Ectodermal cell (in vitro differentiated cells): Measurements from ENCODE around the gene MICAL2.

Source experiments
- H3K27ac ChIP-seq: 2 replicates; pipeline ENCODE4 v1.7.0; 2013; ENCODE audit warnings: mild to moderate bottlenecking, low read depth, low read length; ENCODE audit not compliant: insufficient read depth, poor library complexity, severe bottlenecking
- H3K27me3 ChIP-seq: 2 replicates; pipeline ENCODE4 v1.7.0; 2013; ENCODE audit warnings: mild to moderate bottlenecking, low read length; ENCODE audit not compliant: insufficient read depth, control insufficient read depth, poor library complexity, severe bottlenecking
- H3K36me3 ChIP-seq: one replicate; pipeline ENCODE4 v1.7.0; 2013; ENCODE audit warnings: low read length; ENCODE audit not compliant: control insufficient read depth, insufficient read depth
- H3K4me1 ChIP-seq: one replicate; pipeline ENCODE4 v1.7.0; 2013; ENCODE audit warnings: low read length; ENCODE audit not compliant: control insufficient read depth, insufficient read depth
- H3K4me3 ChIP-seq: 2 replicates; pipeline ENCODE4 v1.7.0; 2013; ENCODE audit warnings: low read depth, low read length, control low read depth; ENCODE audit not compliant: insufficient read depth
- H3K9me3 ChIP-seq: 2 replicates; pipeline ENCODE4 v1.7.0; 2013; ENCODE audit warnings: mild to moderate bottlenecking, low read length, moderate library complexity; ENCODE audit not compliant: control insufficient read depth
- WGBS, 2 experiments: methylation state at CpG; one replicate each; pipeline ENCODE4 v1.1.7; 2013; ENCODE audit warnings: missing lambda C conversion rate in 2 of 2; 5-methylcytosine and 5-hydroxymethylcytosine counted together

MICAL2 gene

DNA sequence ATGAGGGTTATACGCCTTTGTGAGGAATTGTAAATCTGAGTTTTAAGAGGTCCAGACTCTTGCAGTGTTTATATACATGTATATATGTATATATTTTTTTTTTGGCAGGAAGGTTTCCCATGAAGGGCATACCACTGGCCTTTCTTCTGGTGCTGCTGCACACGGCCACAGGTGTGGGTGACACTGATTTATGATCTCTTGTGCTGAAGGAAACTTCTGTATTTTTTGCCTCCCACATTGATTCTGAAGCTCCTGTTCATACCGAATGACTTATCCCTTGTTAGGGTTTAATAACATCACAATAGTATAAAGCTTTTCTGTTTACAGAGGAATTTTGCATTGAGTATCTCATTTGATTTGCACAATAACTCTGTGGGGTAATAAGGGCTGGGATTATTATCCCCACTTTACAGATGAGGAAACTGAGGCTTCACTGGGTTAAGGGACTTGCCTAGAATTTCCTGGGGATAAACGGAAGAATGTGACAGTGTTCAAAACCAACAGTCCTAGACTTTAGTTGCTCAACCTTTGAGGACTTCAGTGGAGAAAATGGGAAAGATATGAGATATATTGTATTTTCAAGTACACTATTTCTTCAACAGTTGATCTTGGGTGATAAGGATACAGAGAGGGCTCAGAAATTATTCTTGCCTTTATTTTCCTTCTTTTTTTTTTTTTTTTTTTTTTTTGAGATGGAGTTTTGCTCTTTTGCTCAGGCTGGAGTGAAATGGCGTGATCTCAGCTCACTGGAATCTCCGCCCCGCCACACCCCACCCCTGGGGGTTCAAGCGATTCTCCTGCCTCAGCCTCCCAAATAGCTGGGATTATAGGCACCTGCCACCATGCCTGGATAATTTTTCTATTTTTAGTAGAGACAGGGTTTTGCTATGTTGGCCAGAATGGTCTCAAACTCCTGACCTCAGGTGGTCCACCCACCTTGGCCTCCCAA lies 70.1 kb downstream of the MICAL2 start:
- H3K27ac ChIP-seq, result no peak overlapping the region
- no peaks in the 10 kb centered on the region for H3K9me3 ChIP-seq
- WGBS, 2 experiments, result 73 to 80% methylated on average over 6 to 8 of the region's 8 CpGs
- no peaks in the 10 kb centered on the region for H3K36me3 ChIP-seq
- H3K4me3 ChIP-seq, result no peak overlapping the region
- H3K4me1 ChIP-seq, result peaks cover 5% of the 10 kb centered on the region
- H3K27me3 ChIP-seq, result no peaks in the 10 kb centered on the region

DNA sequence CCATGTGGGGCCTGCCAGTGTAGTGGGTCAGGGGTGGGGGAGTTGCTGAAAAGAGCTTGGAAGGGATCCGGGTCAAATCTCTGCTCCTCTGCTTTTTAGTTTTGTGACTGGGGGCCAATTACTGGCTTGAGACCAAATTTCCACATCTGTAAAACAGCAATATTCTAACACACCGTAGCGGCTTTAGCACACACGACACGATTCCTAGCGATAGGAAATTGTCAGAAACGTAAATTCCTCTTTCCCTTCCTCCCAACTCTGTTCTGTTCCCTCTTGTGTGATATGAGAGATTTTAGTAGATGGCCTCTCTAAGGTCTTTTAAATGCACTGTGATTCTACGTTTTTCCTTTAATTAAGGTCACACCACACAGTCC lies 71.9 kb downstream of the MICAL2 start:
- no peaks in the 10 kb centered on the region for H3K9me3 ChIP-seq
- no peaks in the 10 kb centered on the region for H3K27me3 ChIP-seq
- H3K27ac ChIP-seq, result no peak overlapping the region
- no peak overlapping the region for H3K4me3 ChIP-seq
- peaks cover 20% of the 10 kb centered on the region for H3K4me1 ChIP-seq
- WGBS, 2 experiments, result 97% methylated on average over 8 of the region's 8 CpGs
- no peaks in the 10 kb centered on the region for H3K36me3 ChIP-seq

GRCh38 chr11:12182676-12183541 lies 72.5 kb downstream of the MICAL2 start:
- peaks cover 20% of the 10 kb centered on the region for H3K4me1 ChIP-seq
- H3K27me3 ChIP-seq, result no peaks in the 10 kb centered on the region
- 88 to 90% methylated on average over 12 of the region's 12 CpGs for WGBS, 2 experiments
- no peaks in the 10 kb centered on the region for H3K9me3 ChIP-seq
- H3K4me3 ChIP-seq, result no peak overlapping the region
- H3K27ac ChIP-seq, result no peak overlapping the region
- no peaks in the 10 kb centered on the region for H3K36me3 ChIP-seq

GRCh38 chr11:12183827-12184620 lies 73.6 kb downstream of the MICAL2 start:
- H3K36me3 ChIP-seq, result no peaks in the 10 kb centered on the region
- no peak overlapping the region for H3K27ac ChIP-seq
- H3K9me3 ChIP-seq, result no peaks in the 10 kb centered on the region
- WGBS, 2 experiments, result 93 to 95% methylated on average over 12 of the region's 12 CpGs
- H3K27me3 ChIP-seq, result no peaks in the 10 kb centered on the region
- no peak overlapping the region for H3K4me3 ChIP-seq
- peaks cover 20% of the 10 kb centered on the region for H3K4me1 ChIP-seq

- peaks cover 20% of the 10 kb centered on the region for H3K4me1 ChIP-seq
- no peak overlapping the region for H3K27ac ChIP-seq
- no peaks in the 10 kb centered on the region for H3K27me3 ChIP-seq
- H3K9me3 ChIP-seq, result no peaks in the 10 kb centered on the region
- no peaks in the 10 kb centered on the region for H3K36me3 ChIP-seq
- WGBS, 2 experiments, result 89 to 100% methylated on average over 1 of the region's 1 CpG
- no peak overlapping the region for H3K4me3 ChIP-seq
Measured at GRCh38 chr11:12184699-12185098, 74.3 kb downstream of the MICAL2 start.

DNA sequence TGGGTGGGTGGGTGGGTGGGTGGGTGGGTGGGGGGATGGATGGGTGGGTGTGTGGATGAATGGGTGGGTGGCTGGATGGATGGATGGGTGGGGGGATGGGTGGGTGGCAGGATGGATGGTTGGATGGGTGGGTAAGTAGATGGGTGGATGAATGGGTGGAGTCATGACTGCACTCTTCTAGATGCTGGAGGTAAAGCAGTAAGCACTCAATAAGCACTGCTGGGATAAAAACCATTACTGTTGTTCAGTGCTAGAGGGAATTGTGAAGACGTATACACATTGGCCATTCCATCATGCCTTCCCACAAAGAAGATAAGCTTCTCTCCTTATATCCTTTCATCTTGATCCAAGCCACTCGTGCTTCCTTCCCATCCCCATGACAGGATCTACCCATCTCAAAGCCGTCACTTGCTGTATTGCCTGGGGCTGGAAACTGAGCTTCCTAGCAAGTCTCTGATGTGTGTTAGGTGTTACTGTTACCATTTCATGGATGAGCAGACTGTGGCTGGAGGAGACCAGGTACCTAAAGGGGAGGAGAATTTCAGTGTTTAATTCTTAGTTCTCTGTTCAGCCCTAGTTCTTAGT lies 74.8 kb downstream of the MICAL2 start:
- peaks cover 20% of the 10 kb centered on the region for H3K4me1 ChIP-seq
- no peaks in the 10 kb centered on the region for H3K27me3 ChIP-seq
- H3K27ac ChIP-seq, result no peak overlapping the region
- no peaks in the 10 kb centered on the region for H3K9me3 ChIP-seq
- H3K36me3 ChIP-seq, result no peaks in the 10 kb centered on the region
- 93 to 100% methylated on average over 3 of the region's 3 CpGs for WGBS, 2 experiments
- H3K4me3 ChIP-seq, result no peak overlapping the region

DNA sequence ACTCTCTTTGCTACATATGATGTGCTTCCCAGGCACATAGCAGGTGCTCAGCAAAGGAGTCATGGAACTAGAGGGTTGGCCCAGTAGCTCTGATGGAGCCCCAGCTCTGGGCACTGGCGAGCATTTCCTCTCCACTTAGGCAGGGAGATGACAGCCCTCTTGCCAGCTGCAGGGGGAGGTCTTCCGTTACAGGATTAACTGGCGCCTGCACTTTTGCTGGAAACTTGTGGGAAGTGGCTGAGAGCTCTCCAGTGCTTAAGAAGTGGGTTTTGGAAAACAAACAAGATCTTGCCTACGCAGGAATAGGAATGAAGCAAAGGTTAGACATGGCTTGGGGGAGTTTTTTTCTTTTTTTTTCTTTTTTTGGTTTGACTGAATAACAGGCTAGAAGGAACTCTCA lies 75.5 kb downstream of the MICAL2 start:
- 65 to 69% methylated on average over 4 of the region's 4 CpGs for WGBS, 2 experiments
- Histone ChIP-seq H3K4me3 (no peak overlapping the region), H3K4me1 (peaks cover 20% of the 10 kb centered on the region), H3K27ac (no peak overlapping the region), H3K36me3 (no peaks in the 10 kb centered on the region), H3K27me3 (no peaks in the 10 kb centered on the region), H3K9me3 (no peaks in the 10 kb centered on the region)

GRCh38 chr11:12186701-12187100 lies 76.3 kb downstream of the MICAL2 start:
- Histone ChIP-seq H3K4me3 (no peak overlapping the region), H3K27me3 (no peaks in the 10 kb centered on the region), H3K4me1 (peaks cover 20% of the 10 kb centered on the region), H3K9me3 (no peaks in the 10 kb centered on the region), H3K36me3 (no peaks in the 10 kb centered on the region), H3K27ac (no peak overlapping the region)
- WGBS, 2 experiments, result 91 to 96% methylated on average over 5 of the region's 5 CpGs

- WGBS, 2 experiments, result 79 to 83% methylated on average over 8 of the region's 8 CpGs
- no peak overlapping the region for H3K4me3 ChIP-seq
- H3K4me1 ChIP-seq, result peaks cover 19% of the 10 kb centered on the region
- H3K27me3 ChIP-seq, result no peaks in the 10 kb centered on the region
- no peaks in the 10 kb centered on the region for H3K36me3 ChIP-seq
- no peak overlapping the region for H3K27ac ChIP-seq
- no peaks in the 10 kb centered on the region for H3K9me3 ChIP-seq
Measured at GRCh38 chr11:12187399-12187798, 77.0 kb downstream of the MICAL2 start.
